ENCODE results near the gene THAP10. TPM values are rescaled to one million over a fixed set of nuclear protein-coding genes. Genes with fewer than 3 reads are reported as not detected.

The THAP10 gene
- polyA plus RNA-seq, 2 of the 4 experiments (the other 2 are of a cell fraction) = 6.8 to 9.4 TPM

DNA sequence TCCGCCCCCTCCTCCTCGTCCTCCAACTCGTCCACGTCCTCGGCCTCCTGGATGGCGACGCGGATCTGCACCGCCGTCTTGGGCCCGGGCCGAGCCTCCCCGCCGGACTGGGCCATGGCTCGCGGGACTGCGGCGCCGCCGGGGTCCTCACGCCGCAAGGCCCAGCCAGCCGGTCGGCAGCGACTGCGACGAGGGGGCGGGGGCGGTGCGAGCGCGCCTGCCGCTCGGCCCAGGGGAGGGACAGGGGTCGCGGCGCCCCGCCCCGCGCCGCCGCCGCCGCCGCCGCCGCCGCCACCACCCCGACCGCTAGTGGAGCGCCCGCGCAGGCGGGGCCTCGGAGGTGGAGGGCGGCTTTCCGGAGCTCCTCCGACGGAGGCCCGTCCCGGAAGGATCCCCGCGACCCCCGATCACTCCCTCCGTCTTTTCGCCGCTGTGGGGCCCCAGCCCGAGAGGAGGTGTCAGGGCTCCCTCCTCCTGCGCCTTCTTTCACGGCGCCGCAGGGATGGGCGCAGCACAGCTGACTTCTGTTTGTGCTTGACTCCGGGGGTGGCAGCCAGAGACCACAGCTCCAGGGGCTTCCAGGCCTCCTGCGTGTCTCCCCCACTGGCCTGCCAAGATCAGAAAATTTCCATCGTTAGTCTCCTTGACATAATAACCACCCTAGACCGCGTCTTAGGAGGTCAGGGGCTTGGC, 38.1 kb downstream of the THAP10 start, which contains the start of gene LARP6:
TSS of gene LARP6 (minus strand) at position 185 of the 693 bp plus-strand sequence. CDS start at position 116, 69 bp downstream.
- DNase-seq (ENCODE audit: low read depth in 1 of 2, low spot score in 1 of 2) (peak; percentile 52 to 59), ATAC-seq (peak; percentile 75 to 81), FAIRE-seq (no peak)
- Histone ChIP-seq H3K4me3 (peak within 1 kb of the TSS; percentile 74), H3K4me1 (peaks cover 41% of the 10 kb centered on the region), H3K27ac (peak within 1 kb of the TSS; percentile 89 to 93), H3K9me3 (no peaks in the 10 kb centered on the region), H3K4me2 (peak within 1 kb of the TSS; percentile 84)
- 7% methylated on average over 17 of the region's 78 CpGs for WGBS (ENCODE audit: missing lambda C conversion rate)
- ChIA-PET CTCF (interaction anchor here (0.7 to 16.8 kb wide), 13 partner anchors 8 to 586 kb away, joined by 3 to 300 read pairs (median 7); no protein-coding TSS in a partner anchor), POLR2A (interaction anchor here (1.2 to 3.1 kb wide), 6 partner anchors 9 to 90 kb away, joined by 3 to 33 read pairs (median 4); partner anchors contain the start of gene UACA)
- peak; percentile 71 for TF ChIP-seq POLR2A (IDR thresholded peaks at IDR 0.05; ENCODE audit: low read length)
- TF ChIP-seq HOXB13 (CRISPR knock-in tag; IDR thresholded peaks at IDR 0.05; ENCODE audit: low read depth) = no peak
- peak; percentile 66; the same call in 1 of the 2 replicates for TF ChIP-seq PHF8 (IDR thresholded peaks at IDR 0.05; ENCODE audit: borderline replicate concordance, low read depth)
- TF ChIP-seq CBX8 (IDR thresholded peaks at IDR 0.05) = no peak
- no peak for TF ChIP-seq NR3C1 (IDR thresholded peaks at IDR 0.05)
- peak; percentile 71 to 80 for TF ChIP-seq JUN (IDR thresholded peaks at IDR 0.05)

DNA sequence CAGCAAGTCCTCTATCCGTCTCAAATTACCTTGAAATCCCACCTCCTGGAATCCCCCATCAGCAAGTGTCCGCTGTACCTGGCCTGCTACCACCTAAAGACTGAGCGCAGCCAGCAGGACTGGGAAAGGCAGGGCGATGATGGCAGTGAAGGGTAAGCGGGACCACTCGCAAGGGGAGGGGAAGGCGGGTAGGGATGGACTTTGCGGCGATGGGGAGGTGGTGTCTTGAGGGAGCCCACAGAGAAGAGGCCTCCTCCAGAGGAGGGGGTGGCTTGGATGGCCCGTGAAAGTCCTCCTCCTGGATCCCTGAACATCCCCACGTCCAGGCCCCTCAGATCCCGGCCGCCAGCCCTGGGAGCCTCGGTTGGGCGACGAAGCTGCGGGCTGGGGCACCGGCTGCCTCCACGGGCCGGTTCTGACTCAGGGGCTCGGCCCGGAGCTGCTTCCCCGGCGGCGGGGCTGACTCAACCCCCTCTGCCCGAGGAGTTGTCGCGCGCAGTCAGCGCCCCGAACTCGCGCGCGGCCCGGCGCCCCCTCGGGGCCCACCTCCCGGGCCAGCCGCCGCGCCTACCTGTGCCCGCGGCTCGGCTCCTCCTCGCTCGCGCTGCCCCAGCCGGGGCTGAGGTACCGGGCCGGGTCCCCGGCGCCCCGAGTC, 38.8 kb downstream of the THAP10 start:
- Histone ChIP-seq H3K9me3 (no peaks in the 10 kb centered on the region), H3K27ac (peak overlapping the region; percentile 89 to 93), H3K4me3 (peak overlapping the region; percentile 74), H3K4me2 (peak overlapping the region; percentile 84), H3K4me1 (peaks cover 41% of the 10 kb centered on the region)
- DNase-seq (ENCODE audit: low read depth in 1 of 2, low spot score in 1 of 2) = peak in 1 of 2 experiments; percentile 54
- ATAC-seq = peak; percentile 53 to 69
- FAIRE-seq = no peak
- CTCF ChIA-PET = interaction anchor here (0.5 to 16.8 kb wide), 9 partner anchors 10 to 173 kb away, joined by 5 to 300 read pairs (median 18); no protein-coding TSS in a partner anchor
- TF ChIP-seq, protein P1, sequence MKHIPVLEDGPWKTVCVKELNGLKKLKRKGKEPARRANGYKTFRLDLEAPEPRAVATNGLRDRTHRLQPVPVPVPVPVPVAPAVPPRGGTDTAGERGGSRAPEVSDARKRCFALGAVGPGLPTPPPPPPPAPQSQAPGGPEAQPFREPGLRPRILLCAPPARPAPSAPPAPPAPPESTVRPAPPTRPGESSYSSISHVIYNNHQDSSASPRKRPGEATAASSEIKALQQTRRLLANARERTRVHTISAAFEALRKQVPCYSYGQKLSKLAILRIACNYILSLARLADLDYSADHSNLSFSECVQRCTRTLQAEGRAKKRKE (CRISPR knock-in tag; IDR thresholded peaks at IDR 0.05; ENCODE audit: low read depth) = no peak
- TF ChIP-seq, protein P2, sequence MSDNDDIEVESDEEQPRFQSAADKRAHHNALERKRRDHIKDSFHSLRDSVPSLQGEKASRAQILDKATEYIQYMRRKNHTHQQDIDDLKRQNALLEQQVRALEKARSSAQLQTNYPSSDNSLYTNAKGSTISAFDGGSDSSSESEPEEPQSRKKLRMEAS (IDR thresholded peaks at IDR 0.05) = 0 out of 2 replicates have a peak, but pooled peaks have one; percentile 15
- TF ChIP-seq FOSL2 (IDR thresholded peaks at IDR 0.05) = no peak
- peak; percentile 28; the same call in 1 of the 2 replicates for TF ChIP-seq FOSL2 (CRISPR knock-in tag; IDR thresholded peaks at IDR 0.05)
- 0 out of 3 replicates have a peak, but pooled peaks have one; percentile 15 for TF ChIP-seq SMC3 (IDR thresholded peaks at IDR 0.05)
- 16% methylated on average over 22 of the region's 54 CpGs for WGBS (ENCODE audit: missing lambda C conversion rate)
- POLR2A ChIA-PET = interaction anchor here (1.2 to 3.1 kb wide), 6 partner anchors 10 to 90 kb away, joined by 3 to 33 read pairs (median 4); partner anchors contain the start of gene UACA

DNA sequence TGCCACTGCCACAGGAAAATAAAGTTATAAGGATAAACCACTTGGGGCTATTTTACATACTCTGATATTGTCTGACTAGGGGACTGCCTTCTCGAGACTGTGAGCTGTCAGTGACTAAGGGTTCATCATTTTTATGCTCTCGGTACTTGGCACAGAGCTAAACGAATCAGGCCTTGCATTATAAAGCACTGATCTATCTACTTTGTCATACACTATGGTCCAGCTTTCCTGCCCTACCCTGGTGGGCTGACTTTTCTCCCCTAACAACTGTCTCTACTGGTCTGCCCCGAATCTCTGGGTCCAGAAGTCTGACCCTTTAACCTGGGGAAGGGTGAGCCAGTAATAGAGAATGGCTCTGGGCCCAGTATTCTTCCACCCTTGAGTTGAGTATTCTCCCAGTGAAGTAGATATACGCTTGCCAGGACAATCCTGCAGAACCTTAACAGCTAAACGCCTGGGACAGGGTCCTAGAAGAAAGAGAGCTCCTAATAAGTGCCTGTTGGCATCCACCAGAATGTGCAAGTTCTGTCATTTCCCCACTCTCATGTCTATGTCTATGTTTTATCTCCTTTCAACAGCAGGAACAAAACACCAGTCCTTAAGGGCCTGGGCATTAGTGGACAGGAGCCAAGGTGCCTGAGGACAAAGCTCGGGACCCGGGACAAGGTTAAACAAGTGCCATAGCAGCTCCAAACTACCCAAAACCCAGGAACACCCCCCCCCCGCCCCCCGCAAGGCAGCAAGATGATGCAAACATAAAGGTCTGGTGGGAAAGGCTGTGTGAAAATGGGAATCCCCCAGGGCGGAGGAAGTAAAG, 39.5 kb downstream of the THAP10 start:
- Histone ChIP-seq H3K4me2 (peak overlapping the region; percentile 84), H3K4me3 (peak overlapping the region; percentile 74), H3K27ac (peak overlapping the region; percentile 89 to 93), H3K9me3 (no peaks in the 10 kb centered on the region), H3K4me1 (peaks cover 39% of the 10 kb centered on the region)
- CTCF ChIA-PET = interaction anchor here (0.5 to 16.8 kb wide), 16 partner anchors 10 to 298 kb away, joined by 3 to 300 read pairs (median 6); no protein-coding TSS in a partner anchor
- ATAC-seq = no peak
- no peak for TF ChIP-seq BHLHE40 (IDR thresholded peaks at IDR 0.05; ENCODE audit: low read depth, low read length)
- TF ChIP-seq, protein P3, sequence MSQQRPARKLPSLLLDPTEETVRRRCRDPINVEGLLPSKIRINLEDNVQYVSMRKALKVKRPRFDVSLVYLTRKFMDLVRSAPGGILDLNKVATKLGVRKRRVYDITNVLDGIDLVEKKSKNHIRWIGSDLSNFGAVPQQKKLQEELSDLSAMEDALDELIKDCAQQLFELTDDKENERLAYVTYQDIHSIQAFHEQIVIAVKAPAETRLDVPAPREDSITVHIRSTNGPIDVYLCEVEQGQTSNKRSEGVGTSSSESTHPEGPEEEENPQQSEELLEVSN (IDR thresholded peaks at IDR 0.05; ENCODE audit: borderline replicate concordance, low read depth) = no peak
- TF ChIP-seq MAFK (IDR thresholded peaks at IDR 0.05; ENCODE audit: partially characterized antibody) = no peak
- TF ChIP-seq RARB (CRISPR knock-in tag; IDR thresholded peaks at IDR 0.05) = no peak
- TF ChIP-seq, protein P1 (CRISPR knock-in tag; IDR thresholded peaks at IDR 0.05; ENCODE audit: low read depth) = no peak
- TF ChIP-seq JUNB (IDR thresholded peaks at IDR 0.05) = no peak
- no peak for TF ChIP-seq RNF2 (IDR thresholded peaks at IDR 0.05; ENCODE audit: borderline replicate concordance, low read depth)
- TF ChIP-seq ZSCAN20 (CRISPR knock-in tag; IDR thresholded peaks at IDR 0.05) = no peak
- TF ChIP-seq NPAS2 (CRISPR knock-in tag; IDR thresholded peaks at IDR 0.05; ENCODE audit: borderline replicate concordance) = no peak
- no peak for TF ChIP-seq SMC3 (IDR thresholded peaks at IDR 0.05)
- TF ChIP-seq TP53 (CRISPR knock-in tag; IDR thresholded peaks at IDR 0.05) = no peak
- WGBS (ENCODE audit: missing lambda C conversion rate) = 62% methylated on average over 11 of the region's 11 CpGs
- no peak for FAIRE-seq
- no peak for DNase-seq (ENCODE audit: low read depth in 1 of 2, low spot score in 1 of 2)
- POLR2A ChIA-PET = interaction anchor here (1.1 to 3.1 kb wide), 5 partner anchors 11 to 41 kb away, joined by 3 to 33 read pairs (median 4); no protein-coding TSS in a partner anchor

Measured in A549 (cell line).